H1 (cell line): ENCODE results near the gene ANKRD53. TPM values are rescaled to one million over a fixed set of nuclear protein-coding genes. Genes with fewer than 3 reads are reported as not detected.

Experiments used
- CTCF ChIA-PET: fragments of 300-600 bp; sonication (Branson Sonifier 250); formaldehyde crosslinking; loops from one replicate; lab custom pipeline; 2021; ENCODE audit not compliant: partially characterized antibody; lab: Charles Lee
- POLR2A ChIA-PET: fragments of 300-600 bp; sonication (Branson Sonifier 250); formaldehyde crosslinking; loops from one replicate; lab custom pipeline; 2021; ENCODE audit warnings: inconsistent platforms; ENCODE audit not compliant: partially characterized antibody; lab: Charles Lee
- DNase-seq, 2 experiments: peaks; one replicate each; pipeline versions ENCODE4 v3.0.0 to v3.0.0-alpha.2; 2010 to 2022; ENCODE audit warnings: low spot score in 2 of 2, low read depth in 1 of 2, mixed read lengths in 1 of 2
- FAIRE-seq: peaks from 2 replicates; lab custom pipeline; 2011; peaks lifted over from hg19 to GRCh38; lab: Jason Lieb, UNC
- H2AFZ ChIP-seq: 2 replicates; pipeline ENCODE4 v1.8.1; 2012; ENCODE audit warnings: low read length, inconsistent platforms
- H2AK5ac ChIP-seq: 2 replicates; pipeline ENCODE4 v1.6.1; 2013; ENCODE audit warnings: low read depth, low read length
- H2BK120ac ChIP-seq: replicated peaks from 2 replicates; pipeline ENCODE3; 2013; ENCODE audit warnings: low read depth, low read length, inconsistent platforms
- H2BK12ac ChIP-seq: 2 replicates; pipeline ENCODE4 v1.6.1; 2013; ENCODE audit warnings: low read depth, low read length
- H2BK15ac ChIP-seq: 2 replicates; pipeline ENCODE4 v1.6.1; 2013; ENCODE audit warnings: low read length
- H2BK20ac ChIP-seq: 2 replicates; pipeline ENCODE4 v1.6.1; 2013; ENCODE audit warnings: low read length
- H2BK5ac ChIP-seq: 2 replicates; pipeline ENCODE4 v1.6.1; 2013; ENCODE audit warnings: low read depth, low read length
- H3K14ac ChIP-seq: 2 replicates; pipeline ENCODE4 v1.6.1; 2013; ENCODE audit warnings: inconsistent platforms; ENCODE audit not compliant: insufficient read length
- H3K18ac ChIP-seq: 2 replicates; pipeline ENCODE4 v1.6.1; 2013; ENCODE audit warnings: low read length; ENCODE audit errors: extremely low read depth
- H3K23ac ChIP-seq: 2 replicates; pipeline ENCODE4 v1.6.1; 2013; ENCODE audit warnings: inconsistent platforms; ENCODE audit not compliant: insufficient read length
- H3K23me2 ChIP-seq: 2 replicates; pipeline ENCODE4 v1.6.1; 2013; ENCODE audit warnings: low read depth, low read length
- H3K27ac ChIP-seq: 2 replicates; pipeline ENCODE4 v1.6.1; 2011; ENCODE audit warnings: low read depth, low read length, inconsistent platforms
- H3K27me3 ChIP-seq, 4 experiments: replicated peaks in 1 of 4; 1 replicate in 1 of 4; 2 replicates in 3 of 4; pipeline versions ENCODE4 v1.6.1 to v1.8.1; 2011 to 2013; ENCODE audit warnings: low read length in 3 of 4, mild to moderate bottlenecking in 3 of 4, inconsistent platforms in 2 of 4, mixed read lengths in 2 of 4, moderate library complexity in 1 of 4; ENCODE audit not compliant: control insufficient read depth in 3 of 4, insufficient read depth in 3 of 4; ENCODE audit errors: extremely low read depth in 1 of 4
- H3K36me3 ChIP-seq, 4 experiments: 2 replicates each; pipeline versions ENCODE4 v1.6.1 to v1.8.1; 2011 to 2013; ENCODE audit warnings: mild to moderate bottlenecking in 4 of 4, low read length in 3 of 4, moderate library complexity in 2 of 4, control low read depth in 1 of 4, inconsistent platforms in 1 of 4; ENCODE audit not compliant: insufficient read depth in 4 of 4, control insufficient read depth in 2 of 4
- H3K4ac ChIP-seq: replicated peaks from 2 replicates; pipeline ENCODE3; 2013; ENCODE audit warnings: low read length, low read depth, mixed read lengths, inconsistent platforms; ENCODE audit not compliant: insufficient read length
- H3K4me1 ChIP-seq, 4 experiments: replicated peaks in 1 of 4; 1 replicate in 1 of 4; 2 replicates in 3 of 4; pipeline versions ENCODE4 v1.6.1 to v1.8.1; 2011 to 2013; ENCODE audit warnings: low read length in 3 of 4, inconsistent platforms in 2 of 4, mixed read lengths in 1 of 4; ENCODE audit not compliant: insufficient read depth in 4 of 4, control insufficient read depth in 3 of 4
- H3K4me2 ChIP-seq, 2 experiments: 2 replicates each; pipeline versions ENCODE4 v1.6.1 to v1.8.1; 2011 to 2013; ENCODE audit warnings: low read depth in 2 of 2, low read length in 2 of 2, control low read depth in 1 of 2, inconsistent platforms in 1 of 2, mild to moderate bottlenecking in 1 of 2; ENCODE audit not compliant: insufficient read depth in 1 of 2
- H3K4me3 ChIP-seq, 4 experiments: fragments of 200-600, 300-600 bp in 1 of 4; sonication (generic), shearing (Covaris generic), sonication (Bioruptor Twin) in 1 of 4; 2 replicates each; pipeline versions ENCODE4 v1.5.1 to v1.8.1; 2011 to 2016; ENCODE audit warnings: low read length in 4 of 4, low read depth in 3 of 4, control low read depth in 2 of 4, inconsistent platforms in 2 of 4, mild to moderate bottlenecking in 2 of 4, mixed read lengths in 1 of 4, moderate library complexity in 1 of 4; ENCODE audit not compliant: insufficient read depth in 2 of 4; ENCODE audit errors: extremely low read depth in 1 of 4
- H3K56ac ChIP-seq: replicated peaks from 2 replicates; pipeline ENCODE3; 2013; ENCODE audit warnings: low read depth, mild to moderate bottlenecking, mixed read lengths, low read length, inconsistent platforms; ENCODE audit not compliant: insufficient read length
- H3K79me1 ChIP-seq: 2 replicates; pipeline ENCODE4 v1.6.1; 2013; ENCODE audit warnings: low read depth, low read length, control low read depth
- H3K79me2 ChIP-seq, 2 experiments: 2 replicates each; pipeline versions ENCODE4 v1.6.1 to v1.8.1; 2012 to 2013; ENCODE audit warnings: low read length in 2 of 2, mild to moderate bottlenecking in 2 of 2, inconsistent platforms in 1 of 2; ENCODE audit not compliant: insufficient read depth in 2 of 2, control insufficient read depth in 1 of 2
- H3K9ac ChIP-seq, 4 experiments: replicated peaks in 1 of 4; 1 replicate in 1 of 4; 2 replicates in 3 of 4; pipeline versions ENCODE4 v1.6.1 to v1.8.1; 2011 to 2013; ENCODE audit warnings: low read depth in 3 of 4, low read length in 3 of 4, control low read depth in 2 of 4, mild to moderate bottlenecking in 2 of 4, moderate library complexity in 2 of 4, inconsistent platforms in 1 of 4; ENCODE audit errors: extremely low read depth in 1 of 4
- H3K9me3 ChIP-seq, 2 experiments: 2 replicates each; pipeline versions ENCODE4 v1.6.1 to v1.8.1; 2012 to 2013; ENCODE audit warnings: mild to moderate bottlenecking in 2 of 2, moderate library complexity in 2 of 2, control low read depth in 1 of 2, inconsistent platforms in 1 of 2, low read depth in 1 of 2, low read length in 1 of 2, mixed read lengths in 1 of 2; ENCODE audit not compliant: insufficient read depth in 2 of 2
- H4K20me1 ChIP-seq, 2 experiments: replicated peaks in 1 of 2; 2 replicates each; pipeline versions ENCODE3 to v1.8.1; 2011 to 2013; ENCODE audit warnings: inconsistent platforms in 2 of 2, low read length in 2 of 2, mild to moderate bottlenecking in 1 of 2; ENCODE audit not compliant: insufficient read depth in 2 of 2, control insufficient read depth in 1 of 2
- H4K5ac ChIP-seq: 2 replicates; pipeline ENCODE4 v1.6.1; 2013; ENCODE audit warnings: low read length, low read depth, mixed read lengths, inconsistent platforms; ENCODE audit not compliant: insufficient read length
- H4K8ac ChIP-seq: 2 replicates; pipeline ENCODE4 v1.8.0; 2013; ENCODE audit warnings: mild to moderate bottlenecking, moderate library complexity, low read length, inconsistent platforms; ENCODE audit not compliant: insufficient read depth; ENCODE audit errors: extremely low read depth
- H4K91ac ChIP-seq: replicated peaks from 2 replicates; pipeline ENCODE3; 2013; ENCODE audit warnings: low read length, mixed read lengths, inconsistent platforms; ENCODE audit not compliant: insufficient read length
- ASH2L ChIP-seq: fragments of 200-600, 300-600 bp; sonication (generic); IDR thresholded peaks from one replicate; pipeline ENCODE4 v1.7.1; 2017; ENCODE audit warnings: low read length
- GABPA ChIP-seq: IDR thresholded peaks from 2 replicates; pipeline ENCODE4 v1.6.1; 2011; ENCODE audit warnings: mild to moderate bottlenecking, low read length, moderate library complexity, borderline replicate concordance; ENCODE audit not compliant: insufficient read depth
- HDAC2 ChIP-seq, 2 experiments: fragments of 300-600 bp in 1 of 2; sonication (generic) in 1 of 2; IDR thresholded peaks; 2 replicates each; pipeline ENCODE4 v1.6.1; 2011 to 2012; ENCODE audit warnings: low read depth in 2 of 2, low read length in 2 of 2, mild to moderate bottlenecking in 2 of 2, moderate library complexity in 2 of 2, borderline replicate concordance in 1 of 2, inconsistent platforms in 1 of 2
- HDAC6 ChIP-seq: IDR thresholded peaks from one replicate; pipeline ENCODE4 v1.7.1; 2012; ENCODE audit warnings: low read depth, mild to moderate bottlenecking, inconsistent platforms, low read length, moderate library complexity
- RAD21 ChIP-seq, 2 experiments: IDR thresholded peaks in 1 of 2; conservative IDR thresholded peaks in 1 of 2; 2 replicates each; pipeline ENCODE4 v1.6.1; 2011; ENCODE audit warnings: low read depth in 2 of 2, low read length in 2 of 2, improper control_type of control experiment in 1 of 2, inconsistent platforms in 1 of 2, mild to moderate bottlenecking in 1 of 2, moderate library complexity in 1 of 2
- SAP30 ChIP-seq: fragments of 300-600 bp; sonication (generic); IDR thresholded peaks from 2 replicates; pipeline ENCODE4 v1.7.1; 2012; ENCODE audit warnings: low read length, moderate library complexity, mild to moderate bottlenecking, inconsistent platforms; ENCODE audit not compliant: insufficient read depth, insufficient replicate concordance
- TAF7 ChIP-seq: optimal IDR thresholded peaks from 2 replicates; pipeline ENCODE3; 2011; ENCODE audit warnings: low read depth, mild to moderate bottlenecking, inconsistent platforms, low read length, moderate library complexity, borderline replicate concordance
- TBP ChIP-seq: IDR thresholded peaks from 2 replicates; pipeline ENCODE4 v1.6.1; 2011; ENCODE audit warnings: low read depth, low read length, improper control_type of control experiment
- WGBS, 2 experiments: shearing (Covaris generic) in 1 of 2; methylation state at CpG; one replicate each; pipeline versions ENCODE4 v1.1.6 to v1.1.7; 2013 to 2015; ENCODE audit warnings: low lambda C conversion rate in 2 of 2, mixed read lengths in 2 of 2, inconsistent platforms in 1 of 2, low coverage in 1 of 2, missing lambda C conversion rate in 1 of 2; ENCODE audit not compliant: insufficient replicate concordance in 2 of 2, insufficient coverage in 1 of 2, insufficient read length in 1 of 2; ENCODE audit errors: extremely low coverage in 1 of 2, missing lambda C conversion rate in 1 of 2; 5-methylcytosine and 5-hydroxymethylcytosine counted together
- polyA plus RNA-seq, 7 experiments: library from polyadenylated mRNA; depleted of rRNA in 3 of 7; stranded (reverse) in 5 of 7; unstranded in 2 of 7; fragments of >200 nt in 5 of 7; fragments of 200-250 nt in 2 of 7; gene quantifications; 1 replicate in 5 of 7; 2 replicates in 1 of 7; 4 replicates in 1 of 7; pipeline versions ENCODE4 v1.2.1 to v1.2.3, GENCODE V29; 2011 to 2013; ENCODE audit warnings: missing spikeins in 2 of 7, mixed read lengths in 2 of 7
- total RNA-seq: library from RNA; stranded (reverse); fragmentation: NEBNext Ultra II Directional; extraction: Animal tissue kit (Norgen Biotek cat#: 25700); gene quantifications from 2 replicates; pipeline ENCODE4 v1.2.1, GENCODE V29; 2021
- TF ChIP-seq, protein P1 (sequence below): IDR thresholded peaks from 2 replicates; pipeline ENCODE4 v1.6.1; 2011; ENCODE audit warnings: low read depth, mild to moderate bottlenecking, low read length; ENCODE audit not compliant: insufficient read depth
- TF ChIP-seq, protein P2 (sequence below): IDR thresholded peaks from 2 replicates; pipeline ENCODE4 v1.6.1; 2012; ENCODE audit warnings: low read length, inconsistent platforms

Gene ANKRD53
- total and polyA plus RNA-seq, 2 of the 8 experiments (the other 6 are each of a cell fraction or from before 2014, with no cell fraction given): 0.39 to 0.70 TPM

GRCh38 chr2:71003396-71003795 is 25.0 kb downstream of the ANKRD53 start:
- H3K23ac ChIP-seq: no peak overlapping the region
- CTCF ChIA-PET: interaction anchor here (1.9 kb wide), 1 partner anchor 96 kb away, joined by 7 read pairs; no protein-coding TSS in a partner anchor
- TF ChIP-seq, protein P1, sequence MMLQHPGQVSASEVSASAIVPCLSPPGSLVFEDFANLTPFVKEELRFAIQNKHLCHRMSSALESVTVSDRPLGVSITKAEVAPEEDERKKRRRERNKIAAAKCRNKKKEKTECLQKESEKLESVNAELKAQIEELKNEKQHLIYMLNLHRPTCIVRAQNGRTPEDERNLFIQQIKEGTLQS: no peak
- TF ChIP-seq GABPA (no peak), TAF7 (no peak), TBP (no peak), RAD21 (IDR thresholded peaks at IDR 0.05 in 1 of 2, conservative IDR thresholded peaks at IDR 0.05 in 1 of 2; ENCODE audit: low read depth in 2 of 2, low read length in 2 of 2) (no peak), HDAC2 (IDR thresholded peaks at IDR 0.05; ENCODE audit: borderline replicate concordance in 1 of 2, low read depth in 2 of 2, low read length in 2 of 2) (no peak), ASH2L (no peak), SAP30 (no peak), HDAC6 (no peak)
- TF ChIP-seq, protein P2, sequence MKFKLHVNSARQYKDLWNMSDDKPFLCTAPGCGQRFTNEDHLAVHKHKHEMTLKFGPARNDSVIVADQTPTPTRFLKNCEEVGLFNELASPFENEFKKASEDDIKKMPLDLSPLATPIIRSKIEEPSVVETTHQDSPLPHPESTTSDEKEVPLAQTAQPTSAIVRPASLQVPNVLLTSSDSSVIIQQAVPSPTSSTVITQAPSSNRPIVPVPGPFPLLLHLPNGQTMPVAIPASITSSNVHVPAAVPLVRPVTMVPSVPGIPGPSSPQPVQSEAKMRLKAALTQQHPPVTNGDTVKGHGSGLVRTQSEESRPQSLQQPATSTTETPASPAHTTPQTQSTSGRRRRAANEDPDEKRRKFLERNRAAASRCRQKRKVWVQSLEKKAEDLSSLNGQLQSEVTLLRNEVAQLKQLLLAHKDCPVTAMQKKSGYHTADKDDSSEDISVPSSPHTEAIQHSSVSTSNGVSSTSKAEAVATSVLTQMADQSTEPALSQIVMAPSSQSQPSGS: no peak

More at GRCh38 chr2:71003396-71003795, 25.0 kb downstream of the ANKRD53 start:
- Histone ChIP-seq H4K91ac (no peak overlapping the region), H3K9me3 (no peaks in the 10 kb centered on the region), H2BK5ac (no peak overlapping the region), H4K5ac (no peak overlapping the region), H3K27ac (no peak overlapping the region), H3K4ac (no peak overlapping the region), H3K4me1 (peaks cover 3 to 11% (median 7%) of the 10 kb centered on the region in 4 experiments; a peak in 5 of 7 replicates), H3K4me3 (no peak overlapping the region), H3K9ac (no peak overlapping the region), H3K4me2 (no peak overlapping the region), H2BK20ac (peak overlapping the region; percentile 43), H2BK15ac (peak overlapping the region; percentile 88; the same call in 1 of the 2 replicates), H4K8ac (no peak overlapping the region), H2BK120ac (no peak overlapping the region), H3K79me1 (no peaks in the 10 kb centered on the region), H3K14ac (no peak overlapping the region), H3K18ac (no peak overlapping the region; the same call in 1 of the 2 replicates), H2AFZ (no peak overlapping the region), H2AK5ac (peak overlapping the region; percentile 69; the same call in 1 of the 2 replicates), H3K27me3 (peaks cover 0 to 7% (median 0%) of the 10 kb centered on the region in 4 experiments; a peak in 4 of 7 replicates), H3K36me3 (no peaks in the 10 kb centered on the region), H4K20me1 (no peaks in the 10 kb centered on the region), H3K23me2 (no peaks in the 10 kb centered on the region; the same call in 1 of the 2 replicates), H3K56ac (no peak overlapping the region), H2BK12ac (peak overlapping the region; percentile 75; the same call in 1 of the 2 replicates), H3K79me2 (no peaks in the 10 kb centered on the region)
- POLR2A ChIA-PET: no interaction called here
- FAIRE-seq (no peak), DNase-seq (no peak)
- WGBS, 2 experiments: 88% methylated on average over 6 of the region's 6 CpGs; no CpG with 5 or more reads in 1 of the 2 experiments
